Prostate gland (tissue), 2 donors: ENCODE results near the gene PLXDC2.

Experiments used
- POLR2AphosphoS5 ChIP-seq: sonication (generic); formaldehyde crosslinking; IDR thresholded peaks from one replicate; pipeline ENCODE4 v1.6.1; 2017; ENCODE audit warnings: antibody characterized with exemption
- TF ChIP-seq, protein P1 (sequence below), 4 experiments: fragments of 200-600 bp in 2 of 4; fragments of 450-650 bp in 2 of 4; sonication (generic) in 2 of 4; IDR thresholded peaks; 1 replicate in 3 of 4; 2 replicates in 1 of 4; pipeline ENCODE4 v1.5.1; 2016 to 2019; ENCODE audit warnings: antibody characterized with exemption in 4 of 4, mild to moderate bottlenecking in 2 of 4, moderate library complexity in 2 of 4

DNA sequence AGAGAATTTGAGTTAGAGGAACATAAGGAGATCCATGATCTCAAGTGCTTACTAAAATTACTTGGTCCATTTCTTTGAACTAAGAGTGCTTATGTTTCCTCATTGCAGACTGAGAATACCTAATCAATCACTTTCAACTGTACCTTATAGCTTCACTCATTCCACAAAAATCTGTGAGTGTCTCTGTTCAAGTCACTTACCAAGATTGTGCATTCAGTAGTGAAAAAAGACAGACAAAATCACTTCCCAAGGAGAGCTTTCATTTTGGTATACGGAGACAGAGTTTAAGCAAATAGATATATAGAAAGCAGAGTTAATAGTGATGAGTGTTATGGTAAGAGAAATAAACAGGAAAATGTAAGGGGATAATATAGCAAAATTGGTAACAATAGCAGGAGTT lies 364.5 kb downstream of the PLXDC2 start:
- TF ChIP-seq, protein P1, sequence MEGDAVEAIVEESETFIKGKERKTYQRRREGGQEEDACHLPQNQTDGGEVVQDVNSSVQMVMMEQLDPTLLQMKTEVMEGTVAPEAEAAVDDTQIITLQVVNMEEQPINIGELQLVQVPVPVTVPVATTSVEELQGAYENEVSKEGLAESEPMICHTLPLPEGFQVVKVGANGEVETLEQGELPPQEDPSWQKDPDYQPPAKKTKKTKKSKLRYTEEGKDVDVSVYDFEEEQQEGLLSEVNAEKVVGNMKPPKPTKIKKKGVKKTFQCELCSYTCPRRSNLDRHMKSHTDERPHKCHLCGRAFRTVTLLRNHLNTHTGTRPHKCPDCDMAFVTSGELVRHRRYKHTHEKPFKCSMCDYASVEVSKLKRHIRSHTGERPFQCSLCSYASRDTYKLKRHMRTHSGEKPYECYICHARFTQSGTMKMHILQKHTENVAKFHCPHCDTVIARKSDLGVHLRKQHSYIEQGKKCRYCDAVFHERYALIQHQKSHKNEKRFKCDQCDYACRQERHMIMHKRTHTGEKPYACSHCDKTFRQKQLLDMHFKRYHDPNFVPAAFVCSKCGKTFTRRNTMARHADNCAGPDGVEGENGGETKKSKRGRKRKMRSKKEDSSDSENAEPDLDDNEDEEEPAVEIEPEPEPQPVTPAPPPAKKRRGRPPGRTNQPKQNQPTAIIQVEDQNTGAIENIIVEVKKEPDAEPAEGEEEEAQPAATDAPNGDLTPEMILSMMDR (IDR thresholded peaks at IDR 0.05), result no peak
- no peak for TF ChIP-seq POLR2AphosphoS5
